Stomach (tissue), 9 donors: ENCODE data around the gene SLC38A11. TPM values are rescaled to one million over a fixed set of nuclear protein-coding genes. Genes with fewer than 3 reads are reported as not detected.

Experiments used
- DNase-seq, 2 donors: peaks; one replicate each; pipeline versions ENCODE4 v3.0.0 to v3.0.0-alpha.2; 2013 to 2019
- H3K27ac ChIP-seq, 5 donors: fragments of 200-600 bp in 4 of 5; sonication (generic) in 4 of 5; one replicate each; pipeline ENCODE4 v1.5.1; 2013 to 2019; ENCODE audit warnings: mild to moderate bottlenecking in 1 of 5, moderate library complexity in 1 of 5
- H3K27me3 ChIP-seq, 3 donors: fragments of 200-600 bp; sonication (generic); one replicate each; pipeline ENCODE4 v1.5.1; 2017 to 2019; ENCODE audit warnings: mixed run types in 1 of 3
- H3K36me3 ChIP-seq, 4 donors: fragments of 200-600 bp; sonication (generic); 1 replicate in 3 of 4; 2 replicates in 1 of 4; pipeline ENCODE4 v1.5.1; 2016 to 2019
- H3K4me1 ChIP-seq, 4 donors: fragments of 200-600 bp; sonication (generic); one replicate each; pipeline ENCODE4 v1.5.1; 2016 to 2019
- H3K4me3 ChIP-seq, 4 donors: fragments of 200-600 bp; sonication (generic) in 3 of 4; one replicate each; pipeline ENCODE4 v1.5.1; 2016 to 2019; ENCODE audit warnings: mild to moderate bottlenecking in 1 of 4
- H3K9me3 ChIP-seq, 4 donors: fragments of 200-600 bp; sonication (generic); one replicate each; pipeline ENCODE4 v1.5.1; 2016 to 2019
- CTCF ChIP-seq, 7 experiments: fragments of 450-650 bp in 4 of 7; fragments of 200-600 bp in 3 of 7; sonication (generic) in 3 of 7; IDR thresholded peaks; one replicate each; pipeline ENCODE4 v1.5.1; 2016 to 2019; ENCODE audit warnings: antibody characterized with exemption in 7 of 7, control low read depth in 2 of 7, mild to moderate bottlenecking in 1 of 7
- EP300 ChIP-seq: sonication (generic); formaldehyde crosslinking; IDR thresholded peaks from one replicate; pipeline ENCODE4 v1.6.1; 2017; ENCODE audit warnings: antibody characterized with exemption
- POLR2A ChIP-seq, 4 donors: fragments of 450-650 bp; IDR thresholded peaks; one replicate each; pipeline ENCODE4 v1.6.1; 2016; ENCODE audit warnings: antibody characterized with exemption in 4 of 4, control low read depth in 2 of 4, mild to moderate bottlenecking in 1 of 4, moderate library complexity in 1 of 4
- POLR2AphosphoS5 ChIP-seq, 3 donors: sonication (generic); formaldehyde crosslinking; IDR thresholded peaks; one replicate each; pipeline ENCODE4 v1.6.1; 2016; ENCODE audit warnings: antibody characterized with exemption in 3 of 3
- WGBS, 5 donors: extraction: QIAGEN DNeasy Blood & Tissue Kit in 3 of 5; methylation state at CpG; one replicate each; pipeline versions ENCODE4 v1.1.5 to v1.1.7; 2013 to 2018; 5-methylcytosine and 5-hydroxymethylcytosine counted together
- intact Hi-C: fragments of 100-400 bp; cut with DNase I; formaldehyde crosslinking; loops from one replicate; pipeline ENCODE4 v1.15.1; 2023; ENCODE audit warnings: low total_unique reads
- polyA plus RNA-seq, 3 donors: library from polyadenylated mRNA; stranded (reverse); fragments of 200-250 nt; gene quantifications; one replicate each; pipeline ENCODE4 v1.2.3, GENCODE V29; 2013
- total RNA-seq, 5 donors: library from RNA; depleted of rRNA; stranded (reverse); fragments of >200 nt; gene quantifications; one replicate each; pipeline versions ENCODE4 v1.1.0 to v1.2.3, GENCODE V29; 2014 to 2016
- donor health status: healthy with polysubstance abuse.
- donor health status: Bipolar disorder and iron deficiency.
- donor health status: healthy.

Gene SLC38A11
- total and polyA plus RNA-seq, 8 donors: 1.3 to 54.3 (median 5.3) TPM; not detected in 1

DNA sequence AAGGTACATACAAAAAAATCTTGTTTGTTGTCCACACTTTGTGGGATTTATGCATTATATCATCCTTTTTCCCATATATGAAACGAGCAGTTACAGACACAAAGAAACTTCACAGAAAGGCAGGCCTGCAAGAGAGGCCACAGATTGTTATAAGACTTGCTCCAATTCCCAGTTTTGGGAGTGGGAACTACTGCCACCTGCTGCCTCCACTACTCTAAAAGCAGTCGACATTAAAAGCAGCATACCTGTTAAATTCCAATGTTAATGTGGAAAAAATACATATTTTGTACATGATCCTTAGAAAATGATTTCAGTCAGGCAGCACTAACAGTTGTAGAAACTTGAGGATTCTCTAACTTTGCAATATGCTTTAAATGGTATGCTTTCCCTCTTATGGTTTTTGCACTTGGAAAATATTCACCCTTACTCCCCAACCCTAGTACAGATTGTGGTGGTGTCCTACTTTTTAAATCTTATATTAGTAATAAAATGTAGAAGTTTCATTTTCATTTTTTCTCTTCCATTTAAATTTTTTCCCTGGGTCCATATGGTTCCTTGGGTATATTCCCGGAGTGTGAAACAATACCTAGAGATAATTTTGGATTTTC, 37.9 kb downstream of the SLC38A11 start:
- H3K4me3 ChIP-seq: no peak overlapping the region
- no peaks in the 10 kb centered on the region for H3K9me3 ChIP-seq
- 22 to 36% (median 33%) methylated on average over 3 of the region's 3 CpGs for WGBS, 5 donors
- H3K4me1 ChIP-seq: peaks cover 0 to 37% (median 18%) of the 10 kb centered on the region in 4 donors
- TF ChIP-seq POLR2AphosphoS5 (IDR thresholded peaks at IDR 0.05) (no peak), CTCF (IDR thresholded peaks at IDR 0.05) (peak in 5 of 7 experiments; percentile 32 to 75 (median 41))
- no peak overlapping the region for H3K27ac ChIP-seq
- intact Hi-C loops: no loop called here
- peak; percentile 70 to 84 for DNase-seq
- H3K27me3 ChIP-seq: no peaks in the 10 kb centered on the region
- H3K36me3 ChIP-seq: no peaks in the 10 kb centered on the region

- no peaks in the 10 kb centered on the region for H3K9me3 ChIP-seq
- H3K27me3 ChIP-seq: no peaks in the 10 kb centered on the region
- no peak for TF ChIP-seq POLR2A (IDR thresholded peaks at IDR 0.05)
- no peak for TF ChIP-seq CTCF (IDR thresholded peaks at IDR 0.05)
- no peak for TF ChIP-seq POLR2AphosphoS5 (IDR thresholded peaks at IDR 0.05)
- no peak for TF ChIP-seq EP300
- peak overlapping the region in 3 of 5 donors; percentile 76 to 87 (median 79) for H3K27ac ChIP-seq
- no peaks in the 10 kb centered on the region for H3K36me3 ChIP-seq
- no peak overlapping the region for H3K4me3 ChIP-seq
- intact Hi-C loops: no loop called here
- peaks cover 0 to 53% (median 27%) of the 10 kb centered on the region in 4 donors for H3K4me1 ChIP-seq
- WGBS, 5 donors: 73 to 78% (median 75%) methylated on average over 4 of the region's 4 CpGs
- no peak for DNase-seq
Measured at GRCh38 chr2:164915566-164915965, 39.8 kb downstream of the SLC38A11 start.

- H3K36me3 ChIP-seq: no peaks in the 10 kb centered on the region
- H3K4me1 ChIP-seq: peaks cover 9 to 69% (median 36%) of the 10 kb centered on the region in 4 donors
- TF ChIP-seq CTCF (IDR thresholded peaks at IDR 0.05) (peak in 3 of 7 experiments; percentile 22 to 30 (median 27)), POLR2A (IDR thresholded peaks at IDR 0.05) (no peak), EP300 (no peak), POLR2AphosphoS5 (IDR thresholded peaks at IDR 0.05) (peak in 1 of 3 donors; percentile 73)
- H3K27ac ChIP-seq: peak overlapping the region; percentile 69 to 96 (median 79)
- H3K9me3 ChIP-seq: no peaks in the 10 kb centered on the region
- H3K27me3 ChIP-seq: no peaks in the 10 kb centered on the region
- no peak overlapping the region for H3K4me3 ChIP-seq
- DNase-seq: peak; percentile 38 to 91
- intact Hi-C loops: no loop called here
Measured at GRCh38 chr2:164913640-164914350, 41.5 kb downstream of the SLC38A11 start.

DNA sequence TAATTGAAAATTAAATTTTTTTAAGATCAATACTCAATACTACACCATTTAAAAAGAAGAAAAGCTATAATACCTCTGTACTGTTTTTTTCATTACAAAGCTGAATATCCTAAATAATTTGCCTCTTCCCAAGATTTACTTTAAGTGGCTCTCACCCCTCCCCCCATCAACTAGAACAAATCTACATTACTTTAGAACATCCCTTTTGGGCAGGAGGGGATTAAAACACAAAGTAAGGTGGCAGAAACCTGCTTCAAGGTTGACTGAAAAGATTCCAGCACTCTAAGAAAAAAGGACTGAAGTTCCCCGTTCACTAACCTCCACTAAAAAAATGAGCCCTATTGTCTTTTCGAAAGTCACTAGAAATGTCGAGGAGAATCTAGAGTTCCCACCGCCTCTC, 42.3 kb downstream of the SLC38A11 start:
- intact Hi-C loops: no loop called here
- Histone ChIP-seq H3K4me3 (no peak overlapping the region), H3K27ac (peak overlapping the region; percentile 61 to 87 (median 76)), H3K36me3 (no peaks in the 10 kb centered on the region), H3K4me1 (peaks cover 9 to 76% (median 39%) of the 10 kb centered on the region in 4 donors), H3K27me3 (no peaks in the 10 kb centered on the region), H3K9me3 (no peaks in the 10 kb centered on the region)
- DNase-seq: no peak
- no peak for TF ChIP-seq CTCF (IDR thresholded peaks at IDR 0.05)
- no peak for TF ChIP-seq EP300
- 60 to 79% (median 70%) methylated on average over 4 of the region's 4 CpGs for WGBS, 5 donors
